Testis (tissue), 3 donors: ENCODE measurements around the gene ADGRA1. TPM values are rescaled to one million over a fixed set of nuclear protein-coding genes. Genes with fewer than 3 reads are reported as not detected.

ENCODE experiments used
- DNase-seq: peaks from one replicate; pipeline ENCODE4 v3.0.0-alpha.2; 2019
- H3K27ac ChIP-seq, 2 donors: fragments of 200-600 bp; sonication (generic); one replicate each; pipeline ENCODE4 v1.5.1; 2019
- H3K27me3 ChIP-seq: fragments of 200-600 bp; sonication (generic); one replicate; pipeline ENCODE4 v1.5.1; 2019
- H3K36me3 ChIP-seq: fragments of 200-600 bp; sonication (generic); one replicate; pipeline ENCODE4 v1.5.1; 2017; ENCODE audit warnings: low read depth; ENCODE audit errors: missing control alignments
- H3K4me1 ChIP-seq: fragments of 200-600 bp; sonication (generic); one replicate; pipeline ENCODE4 v1.5.1; 2019
- H3K4me3 ChIP-seq, 2 donors: fragments of 200-600 bp; sonication (generic); one replicate each; pipeline ENCODE4 v1.5.1; 2017 to 2019
- H3K9me3 ChIP-seq: fragments of 200-600 bp; sonication (generic); one replicate; pipeline ENCODE4 v1.5.1; 2017
- POLR2A ChIP-seq: fragments of 450-650 bp; IDR thresholded peaks from one replicate; pipeline ENCODE4 v1.6.1; 2017; ENCODE audit warnings: antibody characterized with exemption, mild to moderate bottlenecking, moderate library complexity
- WGBS, 2 donors: methylation state at CpG; one replicate each; pipeline ENCODE4 v1.1.5; 2018; 5-methylcytosine and 5-hydroxymethylcytosine counted together
- intact Hi-C: fragments of 100-400 bp; cut with DNase I; formaldehyde crosslinking; loops from one replicate; pipeline ENCODE4 v1.15.1; 2023; ENCODE audit warnings: low total_unique reads
- polyA plus RNA-seq: library from polyadenylated mRNA; stranded (reverse); fragments of 350-450 nt; fragmentation: Illumina TruSeq; extraction: RNeasy Lipid Tissue Mini Kit (QIAGEN cat#74804); gene quantifications from one replicate; pipeline ENCODE4 v1.2.3, GENCODE V29; 2014; ENCODE audit warnings: low read depth, low replicate concordance; ENCODE audit not compliant: insufficient read depth
- total RNA-seq, 2 donors: library from RNA; depleted of rRNA; stranded (reverse); fragments of >200 nt; gene quantifications; one replicate each; pipeline ENCODE4 v1.2.3, GENCODE V29; 2016
- TF ChIP-seq, protein P1 (sequence below), 3 experiments: fragments of 450-650 bp in 2 of 3; fragments of 200-600 bp in 1 of 3; sonication (generic) in 1 of 3; IDR thresholded peaks; one replicate each; pipeline ENCODE4 v1.5.1; 2016 to 2019; ENCODE audit warnings: antibody characterized with exemption in 3 of 3, mild to moderate bottlenecking in 2 of 3, moderate library complexity in 1 of 3

Gene ADGRA1
- total and polyA plus RNA-seq, 3 donors from 2014 or later: 0.95 to 1.4 (median 1.1) TPM

GRCh38 chr10:133059571-133059970 lies 28.2 kb upstream of the ADGRA1 start:
- no peak for DNase-seq
- 81 to 88% methylated on average over 8 to 9 of the region's 9 CpGs for WGBS, 2 donors
- Histone ChIP-seq H3K9me3 (no peaks in the 10 kb centered on the region), H3K4me1 (no peaks in the 10 kb centered on the region), H3K27me3 (no peaks in the 10 kb centered on the region), H3K36me3 (no peaks in the 10 kb centered on the region), H3K27ac (no peak overlapping the region), H3K4me3 (no peak overlapping the region)
- intact Hi-C loops: no loop called here
- TF ChIP-seq POLR2A: no peak
- TF ChIP-seq, protein P1, sequence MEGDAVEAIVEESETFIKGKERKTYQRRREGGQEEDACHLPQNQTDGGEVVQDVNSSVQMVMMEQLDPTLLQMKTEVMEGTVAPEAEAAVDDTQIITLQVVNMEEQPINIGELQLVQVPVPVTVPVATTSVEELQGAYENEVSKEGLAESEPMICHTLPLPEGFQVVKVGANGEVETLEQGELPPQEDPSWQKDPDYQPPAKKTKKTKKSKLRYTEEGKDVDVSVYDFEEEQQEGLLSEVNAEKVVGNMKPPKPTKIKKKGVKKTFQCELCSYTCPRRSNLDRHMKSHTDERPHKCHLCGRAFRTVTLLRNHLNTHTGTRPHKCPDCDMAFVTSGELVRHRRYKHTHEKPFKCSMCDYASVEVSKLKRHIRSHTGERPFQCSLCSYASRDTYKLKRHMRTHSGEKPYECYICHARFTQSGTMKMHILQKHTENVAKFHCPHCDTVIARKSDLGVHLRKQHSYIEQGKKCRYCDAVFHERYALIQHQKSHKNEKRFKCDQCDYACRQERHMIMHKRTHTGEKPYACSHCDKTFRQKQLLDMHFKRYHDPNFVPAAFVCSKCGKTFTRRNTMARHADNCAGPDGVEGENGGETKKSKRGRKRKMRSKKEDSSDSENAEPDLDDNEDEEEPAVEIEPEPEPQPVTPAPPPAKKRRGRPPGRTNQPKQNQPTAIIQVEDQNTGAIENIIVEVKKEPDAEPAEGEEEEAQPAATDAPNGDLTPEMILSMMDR (IDR thresholded peaks at IDR 0.05): no peak

- TF ChIP-seq, protein P1 (IDR thresholded peaks at IDR 0.05): no peak
- no peak for TF ChIP-seq POLR2A
- no peak for DNase-seq
- Histone ChIP-seq H3K27me3 (no peaks in the 10 kb centered on the region), H3K4me3 (no peak overlapping the region), H3K4me1 (no peaks in the 10 kb centered on the region), H3K27ac (no peak overlapping the region), H3K36me3 (no peaks in the 10 kb centered on the region), H3K9me3 (no peaks in the 10 kb centered on the region)
- intact Hi-C loops: no loop called here
- WGBS, 2 donors: 85 to 86% methylated on average over 11 to 18 of the region's 18 CpGs
These were observed 27.7 kb upstream of the ADGRA1 start for GRCh38 chr10:133060022-133060421.

- no peaks in the 10 kb centered on the region for H3K27me3 ChIP-seq
- H3K9me3 ChIP-seq: no peaks in the 10 kb centered on the region
- DNase-seq: no peak
- WGBS, 2 donors: 90 to 91% methylated on average over 5 to 17 of the region's 17 CpGs
- no peak overlapping the region for H3K4me3 ChIP-seq
- no peak overlapping the region for H3K27ac ChIP-seq
- TF ChIP-seq, protein P1 (IDR thresholded peaks at IDR 0.05): no peak
- no peak for TF ChIP-seq POLR2A
- intact Hi-C loops: no loop called here
- H3K36me3 ChIP-seq: no peaks in the 10 kb centered on the region
- no peaks in the 10 kb centered on the region for H3K4me1 ChIP-seq
These were observed 27.3 kb upstream of the ADGRA1 start for GRCh38 chr10:133060466-133060865.

DNA sequence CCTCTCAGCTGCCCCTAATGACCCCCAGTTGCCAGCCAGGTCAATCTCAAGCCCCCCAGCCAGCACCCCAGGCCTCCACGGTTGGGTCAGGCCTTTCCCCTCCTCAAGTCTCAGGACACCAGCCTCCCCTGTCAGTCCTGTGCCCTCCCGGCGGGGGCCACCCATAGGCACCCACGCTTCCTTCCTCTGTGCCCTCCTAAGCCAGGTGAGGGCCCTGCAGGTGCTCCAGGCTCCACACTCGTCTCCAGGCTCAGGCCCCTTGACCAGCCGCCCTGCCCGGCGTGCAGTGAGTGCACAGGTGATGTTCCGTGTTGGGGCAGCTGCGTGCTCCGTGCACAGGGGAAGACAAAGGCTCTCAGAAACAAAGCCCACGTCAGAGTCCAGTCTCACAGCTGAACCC lies 26.8 kb upstream of the ADGRA1 start:
- Histone ChIP-seq H3K4me3 (no peak overlapping the region), H3K27me3 (no peaks in the 10 kb centered on the region), H3K36me3 (no peaks in the 10 kb centered on the region), H3K27ac (no peak overlapping the region), H3K9me3 (no peaks in the 10 kb centered on the region), H3K4me1 (no peaks in the 10 kb centered on the region)
- no peak for DNase-seq
- TF ChIP-seq, protein P1 (IDR thresholded peaks at IDR 0.05): no peak
- no peak for TF ChIP-seq POLR2A
- intact Hi-C loops: no loop called here
- 89 to 93% methylated on average over 11 to 12 of the region's 12 CpGs for WGBS, 2 donors

GRCh38 chr10:133061296-133062038 lies 26.3 kb upstream of the ADGRA1 start:
- intact Hi-C loops: no loop called here
- H3K4me1 ChIP-seq: no peaks in the 10 kb centered on the region
- WGBS, 2 donors: 89 to 97% methylated on average over 17 to 23 of the region's 23 CpGs
- no peak for DNase-seq
- no peaks in the 10 kb centered on the region for H3K27me3 ChIP-seq
- H3K4me3 ChIP-seq: no peak overlapping the region
- H3K27ac ChIP-seq: no peak overlapping the region
- no peaks in the 10 kb centered on the region for H3K36me3 ChIP-seq
- no peaks in the 10 kb centered on the region for H3K9me3 ChIP-seq
- no peak for TF ChIP-seq POLR2A
